ENCODE data around the gene ARHGAP44. TPM values are rescaled to one million over a fixed set of nuclear protein-coding genes. Genes with fewer than 3 reads are reported as not detected.

Gene ARHGAP44
- total RNA-seq, 2 experiments from 2014 or later: not detected

DNA sequence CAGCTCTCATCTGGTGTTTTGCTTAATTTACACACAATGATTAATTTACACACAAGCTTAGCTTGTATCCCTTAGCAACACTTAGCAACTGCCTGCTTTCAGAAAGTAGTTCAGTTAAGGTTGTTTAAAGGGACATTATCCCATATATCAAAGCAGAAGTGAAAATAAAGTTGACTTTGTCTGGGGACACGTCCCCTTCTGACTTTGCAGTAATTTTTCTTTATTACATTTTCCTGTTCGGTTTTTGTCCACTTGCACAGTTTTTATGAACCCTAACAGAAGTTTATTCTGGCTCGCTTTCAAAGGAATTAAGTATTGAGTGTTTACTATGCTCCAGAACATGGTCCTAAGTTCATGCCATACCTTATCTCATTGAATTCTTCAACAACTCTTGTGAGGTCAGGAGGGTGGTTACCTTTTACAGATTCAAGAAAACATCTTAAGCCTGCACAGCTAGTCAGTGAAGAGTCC lies 41.5 kb downstream of the ARHGAP44 start:
- POLR2A ChIA-PET: no interaction called here
- CTCF ChIA-PET: no interaction called here
- Mint-ChIP-seq H3K9me3 (peaks cover 24% of the 10 kb centered on the region), H3K4me1 (ENCODE audit: low read depth) (no peaks in the 10 kb centered on the region), H3K4me3 (no peak overlapping the region), H3K27me3 (no peaks in the 10 kb centered on the region), H3K36me3 (ENCODE audit: low read depth) (no peaks in the 10 kb centered on the region), H3K27ac (no peak overlapping the region)
- Histone ChIP-seq H3K36me3 (ENCODE audit: insufficient read depth, low read length) (no peaks in the 10 kb centered on the region), H3K9me3 (ENCODE audit: control insufficient read depth in 1 of 2, insufficient read depth in 1 of 2, low read length in 2 of 2) (peaks cover 0 to 26% of the 10 kb centered on the region in 2 experiments), H3K4me1 (ENCODE audit: insufficient read depth, low read length) (no peaks in the 10 kb centered on the region), H3K4me3 (ENCODE audit: low read length) (no peak overlapping the region), H3K27me3 (ENCODE audit: control insufficient read depth in 1 of 2, insufficient read depth in 2 of 2, low read length in 2 of 2) (no peaks in the 10 kb centered on the region), H3K27ac (ENCODE audit: low read depth in 1 of 2, low read length in 2 of 2) (no peak overlapping the region)
- no peak for ATAC-seq (ENCODE audit: poor library complexity)
- TF ChIP-seq CTCF (IDR thresholded peaks at IDR 0.05): no peak
- DNase-seq: no peak
- intact Hi-C loops (cut with DNase I, micrococcal nuclease): no loop called here

GRCh38 chr17:12831839-12832238 lies 42.5 kb downstream of the ARHGAP44 start:
- no peaks in the 10 kb centered on the region for H3K36me3 ChIP-seq (ENCODE audit: insufficient read depth, low read length)
- POLR2A ChIA-PET: no interaction called here
- no peak overlapping the region for H3K4me3 ChIP-seq (ENCODE audit: low read length)
- no peaks in the 10 kb centered on the region for H3K4me1 Mint-ChIP-seq (ENCODE audit: low read depth)
- no peaks in the 10 kb centered on the region for H3K27me3 Mint-ChIP-seq
- H3K9me3 Mint-ChIP-seq: peaks cover 24% of the 10 kb centered on the region
- intact Hi-C loops (cut with DNase I, micrococcal nuclease): no loop called here
- H3K27ac ChIP-seq (ENCODE audit: low read depth in 1 of 2, low read length in 2 of 2): no peak overlapping the region
- CTCF ChIA-PET: no interaction called here
- H3K4me1 ChIP-seq (ENCODE audit: insufficient read depth, low read length): no peaks in the 10 kb centered on the region
- ATAC-seq (ENCODE audit: poor library complexity) (no peak), DNase-seq (no peak)
- no peak overlapping the region for H3K27ac Mint-ChIP-seq
- no peaks in the 10 kb centered on the region for H3K27me3 ChIP-seq (ENCODE audit: control insufficient read depth in 1 of 2, insufficient read depth in 2 of 2, low read length in 2 of 2)
- H3K9me3 ChIP-seq (ENCODE audit: control insufficient read depth in 1 of 2, insufficient read depth in 1 of 2, low read length in 2 of 2): peaks cover 0 to 26% of the 10 kb centered on the region in 2 experiments
- no peak overlapping the region for H3K4me3 Mint-ChIP-seq
- TF ChIP-seq CTCF (IDR thresholded peaks at IDR 0.05): no peak
- H3K36me3 Mint-ChIP-seq (ENCODE audit: low read depth): no peaks in the 10 kb centered on the region

- H3K36me3 ChIP-seq (ENCODE audit: insufficient read depth, low read length): no peaks in the 10 kb centered on the region
- intact Hi-C loops (cut with DNase I, micrococcal nuclease): no loop called here
- H3K36me3 Mint-ChIP-seq (ENCODE audit: low read depth): no peaks in the 10 kb centered on the region
- no peak for TF ChIP-seq CTCF (IDR thresholded peaks at IDR 0.05)
- H3K9me3 Mint-ChIP-seq: peaks cover 6% of the 10 kb centered on the region
- H3K4me3 Mint-ChIP-seq: no peak overlapping the region
- ChIA-PET POLR2A (no interaction called here), CTCF (no interaction called here)
- no peaks in the 10 kb centered on the region for H3K4me1 ChIP-seq (ENCODE audit: insufficient read depth, low read length)
- H3K4me1 Mint-ChIP-seq (ENCODE audit: low read depth): no peaks in the 10 kb centered on the region
- DNase-seq (no peak), ATAC-seq (ENCODE audit: poor library complexity) (no peak)
- H3K27me3 ChIP-seq (ENCODE audit: control insufficient read depth in 1 of 2, insufficient read depth in 2 of 2, low read length in 2 of 2): no peaks in the 10 kb centered on the region
- no peak overlapping the region for H3K27ac ChIP-seq (ENCODE audit: low read depth in 1 of 2, low read length in 2 of 2)
- H3K27ac Mint-ChIP-seq: no peak overlapping the region
- H3K4me3 ChIP-seq (ENCODE audit: low read length): no peak overlapping the region
- no peaks in the 10 kb centered on the region for H3K27me3 Mint-ChIP-seq
- no peaks in the 10 kb centered on the region for H3K9me3 ChIP-seq (ENCODE audit: control insufficient read depth in 1 of 2, insufficient read depth in 1 of 2, low read length in 2 of 2)
Measured at GRCh38 chr17:12839042-12839441, 49.7 kb downstream of the ARHGAP44 start.

Data from CD4-positive, alpha-beta T cell (primary cell).